ENCODE data around the gene LCN1. TPM values are rescaled to one million over a fixed set of nuclear protein-coding genes. Genes with fewer than 3 reads are reported as not detected.

The LCN1 gene
- total RNA-seq, 1 donor from 2014 or later: 0.60 TPM

DNA sequence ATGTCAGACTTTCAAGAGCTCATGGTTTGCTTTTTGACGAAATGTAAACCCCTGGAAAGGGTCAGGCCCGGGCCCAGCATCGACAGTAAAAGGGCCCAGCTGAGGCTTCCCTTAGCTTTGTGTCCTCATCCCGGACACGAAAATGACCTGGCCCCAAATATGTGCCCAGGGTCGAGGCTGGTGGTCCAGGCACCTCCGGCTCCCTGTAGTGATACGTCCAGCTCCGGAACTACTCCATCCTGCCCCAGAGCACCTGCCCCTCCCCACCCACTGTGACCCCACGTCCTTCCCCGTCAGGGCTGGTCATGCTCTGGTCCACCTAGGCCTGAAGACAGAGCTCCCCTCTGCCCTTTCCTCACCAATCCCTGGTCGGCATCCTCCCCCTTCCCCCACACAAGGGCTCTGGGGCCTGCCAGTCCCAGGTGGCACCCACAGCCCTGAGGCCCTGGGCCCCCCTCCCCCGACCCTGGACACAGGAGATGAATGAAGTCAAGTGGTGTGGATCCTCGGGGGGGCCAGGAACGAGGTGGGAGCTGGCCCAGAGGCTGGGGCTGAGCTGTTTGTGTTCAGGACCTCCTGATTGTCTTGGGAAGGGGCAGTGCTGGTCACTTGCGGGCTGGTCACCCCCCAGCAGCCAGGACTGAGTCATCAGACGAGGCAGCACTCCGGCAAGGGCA is 30.9 kb downstream of the LCN1 start:
- Mint-ChIP-seq H3K27me3 (ENCODE audit: low read depth) (peaks cover 10% of the 10 kb centered on the region), H3K9me3 (ENCODE audit: low read depth) (peaks cover 6% of the 10 kb centered on the region), H3K27ac (ENCODE audit: unreplicated experiment) (no peak overlapping the region), H3K4me3 (ENCODE audit: unreplicated experiment) (no peak overlapping the region), H3K4me1 (ENCODE audit: low read depth) (no peaks in the 10 kb centered on the region), H3K36me3 (ENCODE audit: low read depth) (no peaks in the 10 kb centered on the region)
- TF ChIP-seq, protein P1, sequence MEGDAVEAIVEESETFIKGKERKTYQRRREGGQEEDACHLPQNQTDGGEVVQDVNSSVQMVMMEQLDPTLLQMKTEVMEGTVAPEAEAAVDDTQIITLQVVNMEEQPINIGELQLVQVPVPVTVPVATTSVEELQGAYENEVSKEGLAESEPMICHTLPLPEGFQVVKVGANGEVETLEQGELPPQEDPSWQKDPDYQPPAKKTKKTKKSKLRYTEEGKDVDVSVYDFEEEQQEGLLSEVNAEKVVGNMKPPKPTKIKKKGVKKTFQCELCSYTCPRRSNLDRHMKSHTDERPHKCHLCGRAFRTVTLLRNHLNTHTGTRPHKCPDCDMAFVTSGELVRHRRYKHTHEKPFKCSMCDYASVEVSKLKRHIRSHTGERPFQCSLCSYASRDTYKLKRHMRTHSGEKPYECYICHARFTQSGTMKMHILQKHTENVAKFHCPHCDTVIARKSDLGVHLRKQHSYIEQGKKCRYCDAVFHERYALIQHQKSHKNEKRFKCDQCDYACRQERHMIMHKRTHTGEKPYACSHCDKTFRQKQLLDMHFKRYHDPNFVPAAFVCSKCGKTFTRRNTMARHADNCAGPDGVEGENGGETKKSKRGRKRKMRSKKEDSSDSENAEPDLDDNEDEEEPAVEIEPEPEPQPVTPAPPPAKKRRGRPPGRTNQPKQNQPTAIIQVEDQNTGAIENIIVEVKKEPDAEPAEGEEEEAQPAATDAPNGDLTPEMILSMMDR (IDR thresholded peaks at IDR 0.05): no peak
- DNase-seq (ENCODE audit: low spot score): no peak

DNA sequence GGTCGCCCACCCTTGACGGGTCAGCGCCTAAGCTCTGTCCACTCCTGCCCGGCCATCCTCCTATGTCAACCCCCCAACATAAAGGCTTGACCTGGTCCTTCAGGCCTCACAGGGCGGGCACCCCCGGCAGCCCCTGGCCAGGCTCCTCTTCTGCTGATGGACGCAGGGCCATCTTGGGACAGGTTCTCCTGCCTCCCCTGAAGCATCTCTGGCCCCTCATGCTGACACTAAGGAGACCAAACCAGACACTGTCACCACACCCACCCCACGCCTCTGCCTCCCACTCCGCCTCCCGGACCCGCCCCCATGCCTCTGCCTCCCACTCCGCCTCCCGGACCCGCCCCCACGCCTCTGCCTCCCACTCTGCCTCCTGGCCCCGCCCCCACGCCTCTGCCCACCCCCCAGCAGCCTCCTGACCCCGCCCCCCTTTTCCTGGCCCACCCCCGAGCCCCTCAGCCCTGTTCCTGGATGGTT is 31.5 kb downstream of the LCN1 start:
- Mint-ChIP-seq H3K9me3 (ENCODE audit: low read depth) (peaks cover 6% of the 10 kb centered on the region), H3K4me1 (ENCODE audit: low read depth) (no peaks in the 10 kb centered on the region), H3K36me3 (ENCODE audit: low read depth) (no peaks in the 10 kb centered on the region), H3K4me3 (ENCODE audit: unreplicated experiment) (no peak overlapping the region), H3K27me3 (ENCODE audit: low read depth) (peaks cover 10% of the 10 kb centered on the region), H3K27ac (ENCODE audit: unreplicated experiment) (no peak overlapping the region)
- DNase-seq (ENCODE audit: low spot score): no peak
- TF ChIP-seq, protein P1 (IDR thresholded peaks at IDR 0.05): no peak

DNA sequence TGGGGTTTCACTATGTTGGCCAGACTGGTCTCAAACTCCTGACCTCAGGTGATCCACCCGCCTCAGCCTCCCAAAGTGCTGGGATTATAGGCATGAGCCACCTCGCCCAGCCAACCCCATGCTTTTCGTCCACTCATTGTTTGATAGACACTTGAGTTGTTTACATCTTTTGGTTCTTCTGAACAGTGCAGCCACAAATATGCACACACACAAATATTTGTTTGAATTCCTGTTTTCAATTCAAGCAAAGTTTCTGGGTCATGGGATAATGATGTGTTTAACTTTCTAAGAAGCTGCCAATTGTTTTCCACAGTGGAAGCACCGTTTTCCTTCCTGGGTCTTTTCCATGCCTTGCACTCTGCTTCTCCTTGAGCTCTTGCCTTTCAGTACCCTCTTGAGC is 33.5 kb downstream of the LCN1 start:
- H3K27ac Mint-ChIP-seq (ENCODE audit: unreplicated experiment): no peak overlapping the region
- no peak overlapping the region for H3K4me3 Mint-ChIP-seq (ENCODE audit: unreplicated experiment)
- H3K27me3 Mint-ChIP-seq (ENCODE audit: low read depth): peaks cover 10% of the 10 kb centered on the region
- no peaks in the 10 kb centered on the region for H3K36me3 Mint-ChIP-seq (ENCODE audit: low read depth)
- no peak for DNase-seq (ENCODE audit: low spot score)
- peaks cover 6% of the 10 kb centered on the region for H3K9me3 Mint-ChIP-seq (ENCODE audit: low read depth)
- H3K4me1 Mint-ChIP-seq (ENCODE audit: low read depth): no peaks in the 10 kb centered on the region
- TF ChIP-seq, protein P1 (IDR thresholded peaks at IDR 0.05): no peak

DNA sequence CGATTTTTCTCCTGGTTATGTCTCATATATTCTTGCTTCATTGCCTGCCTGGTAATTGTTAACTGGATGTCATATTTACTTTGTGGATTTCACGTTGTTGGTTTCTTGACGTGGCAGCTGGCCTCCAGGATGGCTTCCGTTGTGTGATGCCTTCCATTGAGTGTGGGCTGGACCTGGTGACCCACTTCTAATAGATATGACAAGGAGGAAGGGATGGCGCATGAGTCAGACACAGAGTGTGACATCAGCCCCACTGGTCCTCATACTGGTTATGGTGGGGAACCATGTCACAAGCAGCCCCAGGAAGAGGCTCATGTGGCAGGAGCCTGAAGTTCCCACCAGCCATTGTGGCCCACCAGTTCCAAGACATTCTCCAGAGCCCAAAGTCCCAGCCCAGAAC is 34.0 kb downstream of the LCN1 start:
- H3K4me1 Mint-ChIP-seq (ENCODE audit: low read depth): no peaks in the 10 kb centered on the region
- TF ChIP-seq, protein P1 (IDR thresholded peaks at IDR 0.05): no peak
- H3K9me3 Mint-ChIP-seq (ENCODE audit: low read depth): peaks cover 6% of the 10 kb centered on the region
- H3K4me3 Mint-ChIP-seq (ENCODE audit: unreplicated experiment): no peak overlapping the region
- no peak for DNase-seq (ENCODE audit: low spot score)
- peaks cover 13% of the 10 kb centered on the region for H3K27me3 Mint-ChIP-seq (ENCODE audit: low read depth)
- no peak overlapping the region for H3K27ac Mint-ChIP-seq (ENCODE audit: unreplicated experiment)
- H3K36me3 Mint-ChIP-seq (ENCODE audit: low read depth): no peaks in the 10 kb centered on the region

DNA sequence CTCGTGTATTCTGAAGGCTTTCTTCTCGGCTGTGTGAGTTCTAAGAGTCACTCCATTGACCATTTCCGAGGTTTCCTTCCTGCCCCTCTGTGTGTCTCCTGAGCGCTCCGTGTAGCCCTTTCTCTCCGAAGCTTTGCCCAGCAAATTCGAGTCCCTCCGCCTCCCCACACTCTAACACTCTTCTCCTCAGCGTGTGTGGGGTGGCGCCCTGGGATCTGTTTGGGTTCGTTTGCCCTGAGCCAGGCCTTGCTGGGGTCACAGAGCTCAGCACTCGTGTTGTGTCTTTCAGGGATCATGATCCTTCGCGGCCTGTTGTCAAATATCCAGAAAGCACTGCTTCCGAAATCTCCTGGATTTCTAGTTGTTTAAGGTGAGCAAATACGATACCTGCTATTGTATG is 34.7 kb downstream of the LCN1 start:
- H3K4me1 Mint-ChIP-seq (ENCODE audit: low read depth): no peaks in the 10 kb centered on the region
- peaks cover 17% of the 10 kb centered on the region for H3K27me3 Mint-ChIP-seq (ENCODE audit: low read depth)
- H3K36me3 Mint-ChIP-seq (ENCODE audit: low read depth): no peaks in the 10 kb centered on the region
- H3K27ac Mint-ChIP-seq (ENCODE audit: unreplicated experiment): no peak overlapping the region
- DNase-seq (ENCODE audit: low spot score): no peak
- TF ChIP-seq, protein P1 (IDR thresholded peaks at IDR 0.05): no peak
- H3K9me3 Mint-ChIP-seq (ENCODE audit: low read depth): peaks cover 6% of the 10 kb centered on the region
- no peak overlapping the region for H3K4me3 Mint-ChIP-seq (ENCODE audit: unreplicated experiment)

All from chondrocyte (in vitro differentiated cells).